Fibroblast of villous mesenchyme (primary cell): ENCODE measurements around the gene TCEA3. TPM values are rescaled to one million over a fixed set of nuclear protein-coding genes. Genes with fewer than 3 reads are reported as not detected.

Source experiments
- DNase-seq: peaks from one replicate; pipeline ENCODE4 v3.0.0-alpha.2; 2010; ENCODE audit warnings: low read depth
- H3K4me3 ChIP-seq: 2 replicates; pipeline ENCODE4 v1.5.1; 2011; ENCODE audit warnings: low read depth, mild to moderate bottlenecking, low read length
- total RNA-seq: library from RNA; depleted of rRNA; stranded (reverse); fragments of >200 nt; gene quantifications from 2 replicates; pipeline ENCODE4 v1.2.3, GENCODE V29; 2012
- TF ChIP-seq, protein P1 (sequence below): IDR thresholded peaks from 2 replicates; pipeline ENCODE4 v1.5.1; 2012; ENCODE audit warnings: low read depth, mild to moderate bottlenecking, low read length; ENCODE audit not compliant: insufficient read depth

TCEA3 gene
- total RNA-seq, 1 donor = 8.6 TPM

DNA sequence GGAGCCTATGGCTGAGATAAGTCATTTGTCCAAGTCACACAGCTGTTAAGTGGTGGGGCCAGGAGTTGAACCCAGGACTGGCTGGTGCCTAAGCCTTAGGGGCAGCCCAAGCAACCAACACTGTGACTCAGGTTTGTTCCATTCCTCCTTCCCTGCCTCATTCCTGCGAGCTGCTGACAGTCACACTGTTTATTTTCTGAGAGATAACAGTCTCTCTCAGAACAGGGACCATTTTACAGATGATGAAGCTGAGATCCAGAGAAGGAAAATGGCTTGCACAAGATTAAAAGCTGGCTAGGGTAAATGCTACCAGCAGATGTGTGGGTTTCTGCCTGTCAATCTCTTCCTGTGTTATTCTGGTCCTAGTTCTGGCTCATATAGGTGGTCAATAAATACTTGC is 24.3 kb upstream of the TCEA3 start:
- H3K4me3 ChIP-seq = no peak overlapping the region
- TF ChIP-seq, protein P1, sequence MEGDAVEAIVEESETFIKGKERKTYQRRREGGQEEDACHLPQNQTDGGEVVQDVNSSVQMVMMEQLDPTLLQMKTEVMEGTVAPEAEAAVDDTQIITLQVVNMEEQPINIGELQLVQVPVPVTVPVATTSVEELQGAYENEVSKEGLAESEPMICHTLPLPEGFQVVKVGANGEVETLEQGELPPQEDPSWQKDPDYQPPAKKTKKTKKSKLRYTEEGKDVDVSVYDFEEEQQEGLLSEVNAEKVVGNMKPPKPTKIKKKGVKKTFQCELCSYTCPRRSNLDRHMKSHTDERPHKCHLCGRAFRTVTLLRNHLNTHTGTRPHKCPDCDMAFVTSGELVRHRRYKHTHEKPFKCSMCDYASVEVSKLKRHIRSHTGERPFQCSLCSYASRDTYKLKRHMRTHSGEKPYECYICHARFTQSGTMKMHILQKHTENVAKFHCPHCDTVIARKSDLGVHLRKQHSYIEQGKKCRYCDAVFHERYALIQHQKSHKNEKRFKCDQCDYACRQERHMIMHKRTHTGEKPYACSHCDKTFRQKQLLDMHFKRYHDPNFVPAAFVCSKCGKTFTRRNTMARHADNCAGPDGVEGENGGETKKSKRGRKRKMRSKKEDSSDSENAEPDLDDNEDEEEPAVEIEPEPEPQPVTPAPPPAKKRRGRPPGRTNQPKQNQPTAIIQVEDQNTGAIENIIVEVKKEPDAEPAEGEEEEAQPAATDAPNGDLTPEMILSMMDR = no peak
- no peak for DNase-seq

DNA sequence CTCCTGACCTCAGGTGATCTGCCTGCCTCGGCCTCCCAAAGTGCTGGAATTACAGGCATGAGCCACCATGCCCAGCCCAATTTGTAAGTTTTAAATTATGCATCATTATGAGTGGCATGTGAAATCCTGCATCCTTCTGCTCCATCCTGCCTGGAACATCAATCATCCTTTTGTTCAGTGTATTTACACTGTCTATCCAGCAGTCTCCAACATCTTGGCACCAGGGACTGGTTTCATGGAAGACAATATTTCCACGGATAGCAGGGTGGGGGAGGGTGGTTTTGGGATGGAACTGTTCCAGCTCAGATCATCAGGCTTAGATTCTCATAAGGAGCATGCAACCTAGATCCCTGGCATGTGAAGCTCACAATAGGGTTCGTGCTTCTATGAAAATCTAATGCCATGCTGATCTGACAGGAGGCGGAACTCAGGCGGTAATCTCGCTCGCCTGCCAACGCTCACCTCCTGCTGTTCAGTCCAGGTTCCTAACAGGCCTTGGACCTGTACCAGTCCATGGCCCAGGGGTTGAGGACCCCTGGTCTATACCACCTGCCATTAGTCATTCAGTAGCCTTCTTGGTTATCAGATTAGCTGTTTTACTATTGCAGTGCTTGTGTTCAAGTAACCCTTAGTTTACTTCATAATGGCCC is 22.2 kb upstream of the TCEA3 start:
- no peak for DNase-seq
- H3K4me3 ChIP-seq = no peak overlapping the region

DNA sequence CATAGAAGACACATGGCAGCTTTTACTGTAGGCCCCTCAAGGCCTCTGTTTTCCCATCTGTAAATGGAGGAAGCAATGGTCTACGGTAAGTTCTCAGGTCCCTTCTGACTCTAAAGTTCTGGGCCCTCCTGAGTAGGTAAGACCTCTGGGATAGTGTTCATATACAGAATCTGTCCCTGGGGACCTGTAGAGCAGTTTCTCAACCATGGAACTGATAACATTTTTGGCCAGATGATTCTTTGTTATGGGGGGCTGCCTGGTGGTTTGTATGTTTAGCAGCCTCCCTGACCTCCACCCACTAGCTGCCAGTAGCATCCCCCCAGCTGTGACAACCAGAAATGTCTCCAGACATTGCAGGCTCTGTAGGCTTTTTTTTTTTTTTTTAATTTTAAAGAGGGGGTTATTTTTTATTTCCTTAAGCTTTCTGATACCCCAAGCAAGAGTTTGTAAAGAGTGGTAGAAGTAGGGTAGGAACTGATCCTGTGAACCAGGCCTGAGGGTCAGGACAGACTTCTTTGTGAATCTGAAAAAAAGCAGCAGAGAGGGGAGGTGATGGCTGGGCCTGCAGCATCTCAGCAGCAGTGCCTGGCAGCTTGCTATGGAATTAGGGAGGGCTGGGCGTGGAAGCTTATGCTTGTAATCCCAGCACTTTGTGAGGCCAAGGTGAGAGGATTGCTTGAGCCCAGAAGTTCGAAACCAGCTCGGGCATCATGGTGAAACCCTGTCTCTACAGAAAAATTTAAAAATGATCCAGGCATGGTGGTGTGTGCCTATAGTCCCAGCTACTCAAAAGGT is 20.2 kb upstream of the TCEA3 start:
- no peak overlapping the region for H3K4me3 ChIP-seq
- TF ChIP-seq, protein P1 = no peak
- peak; percentile 37 for DNase-seq

More for the DNA sequence above, 22.2 kb upstream of the TCEA3 start:
- TF ChIP-seq, protein P1 = no peak

DNA sequence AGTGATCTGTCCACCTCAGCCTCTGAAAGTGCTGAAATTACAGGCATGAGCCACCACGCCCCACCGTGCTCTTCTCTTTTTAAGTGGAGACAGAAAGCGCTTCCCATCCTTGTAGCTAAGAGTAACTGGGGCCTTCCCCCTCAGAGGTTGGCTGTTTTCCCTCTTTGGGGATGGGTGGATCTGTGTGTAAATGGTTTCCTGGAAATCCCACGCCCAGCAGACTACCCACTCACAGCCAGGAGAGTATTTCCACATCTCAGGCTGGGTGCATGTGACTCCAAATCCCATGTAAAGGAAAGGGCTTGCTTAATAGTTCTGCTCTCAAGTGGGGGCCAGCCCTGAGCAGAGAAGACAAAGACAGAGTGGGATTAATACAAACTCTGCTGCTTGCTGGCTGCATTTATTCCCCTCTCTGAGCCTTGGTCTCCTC is 19.6 kb upstream of the TCEA3 start:
- TF ChIP-seq, protein P1 = no peak
- peak; percentile 99 for DNase-seq
- no peak overlapping the region for H3K4me3 ChIP-seq

DNA sequence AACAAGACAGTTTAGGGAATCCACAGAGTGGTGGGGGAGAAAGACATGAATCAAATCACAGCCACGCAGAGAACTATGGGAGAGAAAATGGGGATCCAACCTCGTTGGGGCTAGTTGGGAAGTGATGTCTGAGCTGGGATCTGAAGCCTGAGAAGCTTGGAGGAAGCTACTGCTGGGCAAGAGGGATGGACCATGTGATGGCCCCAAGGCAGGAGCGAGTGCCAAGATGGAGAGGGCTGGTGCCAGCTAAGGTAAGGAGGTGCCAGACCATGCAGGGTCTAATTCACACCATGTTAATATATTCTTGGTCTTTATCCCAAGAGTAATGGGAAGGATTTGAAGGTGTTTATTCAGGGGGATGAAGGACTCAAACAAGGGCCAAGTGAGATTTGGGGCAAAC is 18.2 kb upstream of the TCEA3 start:
- H3K4me3 ChIP-seq = no peak overlapping the region
- no peak for DNase-seq
- TF ChIP-seq, protein P1 = no peak

DNA sequence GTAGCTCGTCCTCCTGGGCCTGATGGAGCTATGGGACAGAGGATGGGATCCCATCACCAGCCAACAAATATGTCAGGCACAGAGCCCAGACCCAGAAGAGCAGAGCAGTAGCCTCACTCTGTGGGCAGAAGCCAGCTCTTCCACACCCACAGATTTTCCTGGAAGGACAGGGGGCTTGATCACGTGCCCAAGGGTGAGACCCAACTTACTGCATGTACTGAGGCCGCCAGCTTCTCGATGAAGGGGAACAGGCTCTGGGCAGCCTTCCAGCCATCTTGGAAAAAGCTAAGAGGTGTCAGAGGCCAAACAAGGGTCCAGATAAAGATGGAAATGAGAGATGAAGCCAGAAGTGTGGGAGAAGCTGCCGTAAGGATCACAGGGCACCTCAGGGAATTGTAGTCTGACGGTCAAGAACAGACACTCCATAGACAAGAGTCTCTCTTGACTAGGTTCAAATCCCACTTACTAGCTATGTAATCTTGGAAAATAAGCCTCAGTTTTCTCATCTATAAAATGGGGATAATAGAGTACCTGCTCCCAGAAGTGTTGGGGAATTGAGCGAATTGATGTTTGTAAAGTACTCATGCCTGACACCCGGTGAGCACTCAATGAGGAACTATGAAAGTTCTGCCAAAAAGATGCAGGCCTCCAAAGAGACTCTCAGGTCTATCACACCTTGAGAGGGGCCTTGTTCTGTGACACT is 17.0 kb upstream of the TCEA3 start:
- no peak for DNase-seq
- no peak overlapping the region for H3K4me3 ChIP-seq
- TF ChIP-seq, protein P1 = no peak
